Measurements from ENCODE around the gene PTBP2. TPM values are rescaled to one million over a fixed set of nuclear protein-coding genes. Genes with fewer than 3 reads are reported as not detected.

PTBP2 gene
- total and polyA plus RNA-seq, 2 donors (not counting 1 experiment from before 2014, with no cell fraction given), result 18.7 to 33.6 TPM

- Mint-ChIP-seq H3K27me3 (peaks cover 29% of the 10 kb centered on the region), H3K4me1 (no peaks in the 10 kb centered on the region), H3K9me3 (ENCODE audit: insufficient read depth) (peaks cover 4% of the 10 kb centered on the region), H3K27ac (no peak overlapping the region), H3K4me3 (no peak overlapping the region)
- no peak overlapping the region for H3K27ac ChIP-seq (ENCODE audit: low read length in 2 of 2)
- H3K9ac ChIP-seq (ENCODE audit: low read length), result no peak overlapping the region
- H3K4me1 ChIP-seq (ENCODE audit: control insufficient read depth in 2 of 2, insufficient read depth in 2 of 2, low read length in 2 of 2), result no peaks in the 10 kb centered on the region
- POLR2A ChIA-PET, result no interaction called here
- CTCF ChIA-PET, result no interaction called here
- H3K27me3 ChIP-seq (replicated peaks in 1 of 4; ENCODE audit: control extremely low read depth in 1 of 4, control insufficient read depth in 3 of 4, insufficient read depth in 4 of 4, low read length in 3 of 4), result peaks cover 0 to 5% (median 2%) of the 10 kb centered on the region in 4 experiments
- H2AFZ ChIP-seq (ENCODE audit: insufficient read depth, low read depth, low read length, poor library complexity, severe bottlenecking), result no peak overlapping the region
- no peaks in the 10 kb centered on the region for H3K79me2 ChIP-seq (ENCODE audit: control insufficient read depth, insufficient read depth, low read length)
- no peak overlapping the region for H3K4me2 ChIP-seq (replicated peaks; ENCODE audit: low read depth, low read length, poor library complexity, severe bottlenecking)
- H3K4me3 ChIP-seq (ENCODE audit: control extremely low read depth in 1 of 5, extremely low read depth in 1 of 5, insufficient read depth in 1 of 5, low read depth in 2 of 5, low read length in 4 of 5), result no peak overlapping the region
- H4K20me1 ChIP-seq (ENCODE audit: control insufficient read depth, insufficient read depth, low read length, poor library complexity, severe bottlenecking), result no peaks in the 10 kb centered on the region
- no peak for DNase-seq
- no CpG with 5 or more reads among the region's 1 CpG for WGBS (ENCODE audit: insufficient coverage)
- H3K36me3 ChIP-seq (replicated peaks in 1 of 2; ENCODE audit: control extremely low read depth in 1 of 2, control insufficient read depth in 1 of 2, extremely low read depth in 1 of 2, insufficient read depth in 2 of 2, low read length in 1 of 2), result no peaks in the 10 kb centered on the region
- peaks cover 0 to 2% (median 0%) of the 10 kb centered on the region in 3 donors for H3K9me3 ChIP-seq (ENCODE audit: control extremely low read depth in 1 of 3, control insufficient read depth in 2 of 3, insufficient read depth in 1 of 3, low read length in 2 of 3)
- ATAC-seq (ENCODE audit: low read depth), result no peak
- intact Hi-C loops (cut with micrococcal nuclease), result no loop called here
- no peak for TF ChIP-seq EZH2 (IDR thresholded peaks at IDR 0.05; ENCODE audit: borderline replicate concordance, insufficient read depth, low read depth, low read length, poor library complexity, severe bottlenecking)
- TF ChIP-seq, protein P1, sequence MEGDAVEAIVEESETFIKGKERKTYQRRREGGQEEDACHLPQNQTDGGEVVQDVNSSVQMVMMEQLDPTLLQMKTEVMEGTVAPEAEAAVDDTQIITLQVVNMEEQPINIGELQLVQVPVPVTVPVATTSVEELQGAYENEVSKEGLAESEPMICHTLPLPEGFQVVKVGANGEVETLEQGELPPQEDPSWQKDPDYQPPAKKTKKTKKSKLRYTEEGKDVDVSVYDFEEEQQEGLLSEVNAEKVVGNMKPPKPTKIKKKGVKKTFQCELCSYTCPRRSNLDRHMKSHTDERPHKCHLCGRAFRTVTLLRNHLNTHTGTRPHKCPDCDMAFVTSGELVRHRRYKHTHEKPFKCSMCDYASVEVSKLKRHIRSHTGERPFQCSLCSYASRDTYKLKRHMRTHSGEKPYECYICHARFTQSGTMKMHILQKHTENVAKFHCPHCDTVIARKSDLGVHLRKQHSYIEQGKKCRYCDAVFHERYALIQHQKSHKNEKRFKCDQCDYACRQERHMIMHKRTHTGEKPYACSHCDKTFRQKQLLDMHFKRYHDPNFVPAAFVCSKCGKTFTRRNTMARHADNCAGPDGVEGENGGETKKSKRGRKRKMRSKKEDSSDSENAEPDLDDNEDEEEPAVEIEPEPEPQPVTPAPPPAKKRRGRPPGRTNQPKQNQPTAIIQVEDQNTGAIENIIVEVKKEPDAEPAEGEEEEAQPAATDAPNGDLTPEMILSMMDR (IDR thresholded peaks at IDR 0.05), result no peak
Observed at GRCh38 chr1:96703186-96703585, 18.4 kb upstream of the PTBP2 start.

GRCh38 chr1:96707023-96707422 lies 14.6 kb upstream of the PTBP2 start:
- no peak overlapping the region for H3K27ac Mint-ChIP-seq
- POLR2A ChIA-PET, result no interaction called here
- no peak for ATAC-seq (ENCODE audit: low read depth)

More at GRCh38 chr1:96707023-96707422, 14.6 kb upstream of the PTBP2 start:
- whole genome bisulfite sequencing (ENCODE audit: insufficient coverage), result no CpG with 5 or more reads among the region's 3 CpGs
- no peaks in the 10 kb centered on the region for H3K9me3 ChIP-seq (ENCODE audit: control extremely low read depth in 1 of 3, control insufficient read depth in 2 of 3, insufficient read depth in 1 of 3, low read length in 2 of 3)
- Mint-ChIP-seq H3K4me3 (no peak overlapping the region), H3K9me3 (ENCODE audit: insufficient read depth) (no peaks in the 10 kb centered on the region), H3K4me1 (no peaks in the 10 kb centered on the region), H3K27me3 (peaks cover 25% of the 10 kb centered on the region)
- no peak overlapping the region for H2AFZ ChIP-seq (ENCODE audit: insufficient read depth, low read depth, low read length, poor library complexity, severe bottlenecking)
- intact Hi-C loops (cut with micrococcal nuclease), result no loop called here
- TF ChIP-seq, protein P1 (IDR thresholded peaks at IDR 0.05), result no peak
- TF ChIP-seq EZH2 (IDR thresholded peaks at IDR 0.05; ENCODE audit: borderline replicate concordance, insufficient read depth, low read depth, low read length, poor library complexity, severe bottlenecking), result no peak
- H3K4me2 ChIP-seq (replicated peaks; ENCODE audit: low read depth, low read length, poor library complexity, severe bottlenecking), result no peak overlapping the region
- H3K9ac ChIP-seq (ENCODE audit: low read length), result no peak overlapping the region
- no peaks in the 10 kb centered on the region for H3K36me3 ChIP-seq (replicated peaks in 1 of 2; ENCODE audit: control extremely low read depth in 1 of 2, control insufficient read depth in 1 of 2, extremely low read depth in 1 of 2, insufficient read depth in 2 of 2, low read length in 1 of 2)
- H3K27ac ChIP-seq (ENCODE audit: low read length in 2 of 2), result no peak overlapping the region
- no peaks in the 10 kb centered on the region for H3K4me1 ChIP-seq (ENCODE audit: control insufficient read depth in 2 of 2, insufficient read depth in 2 of 2, low read length in 2 of 2)
- peaks cover 0 to 1% (median under 1%) of the 10 kb centered on the region in 4 experiments for H3K27me3 ChIP-seq (replicated peaks in 1 of 4; ENCODE audit: control extremely low read depth in 1 of 4, control insufficient read depth in 3 of 4, insufficient read depth in 4 of 4, low read length in 3 of 4)
- H3K79me2 ChIP-seq (ENCODE audit: control insufficient read depth, insufficient read depth, low read length), result no peaks in the 10 kb centered on the region
- H4K20me1 ChIP-seq (ENCODE audit: control insufficient read depth, insufficient read depth, low read length, poor library complexity, severe bottlenecking), result no peaks in the 10 kb centered on the region
- DNase-seq, result no peak
- CTCF ChIA-PET, result no interaction called here
- H3K4me3 ChIP-seq (ENCODE audit: control extremely low read depth in 1 of 5, extremely low read depth in 1 of 5, insufficient read depth in 1 of 5, low read depth in 2 of 5, low read length in 4 of 5), result no peak overlapping the region

Measured in B cell (primary cell).